Urothelium cell line (cell line): ENCODE measurements around the gene DIP2B.
A peak's percentile ranks its signal among the peaks of the same experiment; 100 is the strongest.
"Not testable (repeated sequence)": the region's sequence is repeated elsewhere in the genome, so short reads cannot be mapped to it uniquely, and the experiment has no call there.

Experiments
- DNase-seq: peaks from one replicate; pipeline ENCODE4 v3.0.0; 2011; ENCODE audit warnings: low spot score, mixed read lengths
- FAIRE-seq: peaks from 2 replicates; lab custom pipeline; 2011; peaks lifted over from hg19 to GRCh38; lab: Jason Lieb, UNC

Gene DIP2B

GRCh38 chr12:50517421-50518048 lies 12.8 kb downstream of the DIP2B start:
- FAIRE-seq (no peak), DNase-seq (no peak)

DNA sequence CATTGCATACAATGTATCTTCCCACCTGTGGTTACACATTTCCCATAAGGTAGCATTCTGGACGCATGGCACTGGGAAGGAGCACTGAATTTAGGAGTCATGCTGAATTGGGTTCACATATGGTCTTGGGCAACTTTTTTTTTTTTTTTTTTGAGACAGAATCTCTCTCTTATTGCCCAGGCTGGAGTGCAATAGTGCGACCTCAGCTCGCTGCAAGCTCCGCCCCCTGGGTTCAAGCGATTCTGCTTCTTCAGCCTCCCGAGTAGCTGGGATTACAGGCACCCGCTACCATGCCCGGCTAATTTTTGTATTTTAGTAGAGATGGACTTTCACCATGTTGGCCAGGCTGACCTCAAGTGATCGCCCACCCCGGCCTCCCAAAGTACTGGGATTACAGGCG lies 13.3 kb downstream of the DIP2B start:
- DNase-seq (no peak), FAIRE-seq (no peak)

- no peak for DNase-seq
- no peak for FAIRE-seq
Observed at GRCh38 chr12:50519353-50519752, 14.6 kb downstream of the DIP2B start.

GRCh38 chr12:50520416-50521207 lies 15.8 kb downstream of the DIP2B start:
- DNase-seq (no peak), FAIRE-seq (no peak)

DNA sequence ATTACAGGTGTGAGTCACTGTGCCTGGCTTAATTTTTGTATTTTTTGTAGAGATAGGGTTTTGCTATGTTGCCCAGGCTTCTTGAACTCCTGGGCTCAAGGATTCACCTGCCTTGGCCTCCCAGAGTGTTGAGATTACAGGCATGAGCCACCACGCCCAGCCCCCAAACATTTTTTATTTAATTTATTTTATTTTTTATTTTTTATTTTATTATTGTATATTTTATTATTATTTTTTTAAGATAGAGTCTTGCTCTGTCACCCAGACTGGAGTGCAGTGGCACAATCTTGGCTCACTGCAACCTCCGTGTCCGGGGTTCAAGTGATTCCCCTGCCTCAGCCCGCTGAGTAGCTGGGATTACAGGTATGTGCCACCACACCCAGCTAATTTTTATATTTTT lies 17.0 kb downstream of the DIP2B start:
- not testable (repeated sequence) for FAIRE-seq, DNase-seq

- DNase-seq (no peak), FAIRE-seq (no peak)
Observed at GRCh38 chr12:50523772-50524171, 19.0 kb downstream of the DIP2B start.

GRCh38 chr12:50524621-50525020 lies 19.8 kb downstream of the DIP2B start:
- FAIRE-seq: no peak
- DNase-seq: no peak

GRCh38 chr12:50525422-50525821 lies 20.6 kb downstream of the DIP2B start:
- FAIRE-seq: no peak

DNA sequence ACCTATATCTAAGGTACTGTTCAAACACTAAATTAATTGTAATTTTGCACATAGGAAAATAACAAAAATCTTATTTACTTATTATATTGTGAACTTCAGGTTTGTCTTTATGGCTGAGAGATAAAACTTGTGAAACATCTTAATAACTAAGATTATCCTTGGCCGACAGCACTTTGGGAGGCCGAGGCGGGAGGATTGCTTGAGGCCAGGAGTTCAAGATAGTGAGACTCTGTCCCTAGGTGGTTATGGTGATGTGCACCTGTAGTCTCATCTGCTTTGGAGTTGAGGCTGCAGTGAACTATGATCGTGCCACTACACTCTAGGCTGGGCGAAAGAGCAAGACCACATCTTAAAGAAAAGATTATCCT lies 22.6 kb downstream of the DIP2B start:
- DNase-seq: no peak
- no peak for FAIRE-seq

More at GRCh38 chr12:50525422-50525821, 20.6 kb downstream of the DIP2B start:
- no peak for DNase-seq

- DNase-seq (no peak), FAIRE-seq (no peak)
Observed at GRCh38 chr12:50528800-50529199, 24.0 kb downstream of the DIP2B start.

- no peak for DNase-seq
- no peak for FAIRE-seq
Observed at GRCh38 chr12:50529345-50529744, 24.6 kb downstream of the DIP2B start.

DNA sequence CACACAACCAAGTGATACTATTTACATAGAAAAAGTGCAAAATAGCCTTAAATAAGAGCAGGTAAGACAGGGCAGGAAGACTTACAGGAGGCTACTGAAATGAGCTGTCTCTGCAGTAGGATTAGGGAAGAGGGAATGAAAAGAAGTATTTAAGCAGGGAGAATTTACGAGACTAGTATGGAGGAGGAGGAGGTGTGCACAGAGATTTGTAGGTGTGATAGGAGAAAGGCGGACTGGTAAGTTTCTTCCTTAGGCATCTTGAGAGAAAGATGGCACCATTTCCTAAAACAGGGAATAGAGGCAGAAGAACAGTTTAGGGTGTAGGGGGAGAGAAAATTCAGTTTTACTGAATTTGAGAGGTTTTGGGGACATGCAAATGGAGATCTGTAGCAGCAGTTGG lies 25.7 kb downstream of the DIP2B start:
- no peak for FAIRE-seq
- DNase-seq: no peak

DNA sequence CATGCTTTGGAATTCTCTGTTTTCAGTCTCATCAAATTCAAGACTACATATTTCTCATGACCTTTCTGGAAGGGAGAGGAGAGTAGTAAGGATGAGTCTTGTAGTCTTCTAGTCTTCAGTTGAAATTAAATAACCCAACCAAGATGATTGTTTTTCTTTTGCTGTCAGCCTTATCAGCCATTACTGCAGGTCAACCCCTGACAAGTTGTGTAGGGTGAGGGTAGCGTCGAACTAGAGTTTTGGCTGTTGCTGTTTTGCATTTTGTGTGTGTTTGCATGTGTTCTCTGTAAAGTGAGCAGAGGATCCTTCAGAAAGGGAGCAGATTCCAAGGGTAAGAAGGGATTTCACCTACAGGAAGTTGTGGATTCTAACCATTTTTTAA lies 28.4 kb downstream of the DIP2B start:
- no peak for DNase-seq
- FAIRE-seq: no peak

- FAIRE-seq (no peak), DNase-seq (no peak)
Observed at GRCh38 chr12:50533971-50534370, 29.2 kb downstream of the DIP2B start.

- FAIRE-seq (no peak), DNase-seq (no peak)
Observed at GRCh38 chr12:50536831-50537537, 32.2 kb downstream of the DIP2B start.

- DNase-seq: peak; percentile 36
- FAIRE-seq: no peak
Observed at GRCh38 chr12:50537538-50537919, 32.7 kb downstream of the DIP2B start.

GRCh38 chr12:50538182-50538581 lies 33.4 kb downstream of the DIP2B start:
- DNase-seq: no peak
- no peak for FAIRE-seq

DNA sequence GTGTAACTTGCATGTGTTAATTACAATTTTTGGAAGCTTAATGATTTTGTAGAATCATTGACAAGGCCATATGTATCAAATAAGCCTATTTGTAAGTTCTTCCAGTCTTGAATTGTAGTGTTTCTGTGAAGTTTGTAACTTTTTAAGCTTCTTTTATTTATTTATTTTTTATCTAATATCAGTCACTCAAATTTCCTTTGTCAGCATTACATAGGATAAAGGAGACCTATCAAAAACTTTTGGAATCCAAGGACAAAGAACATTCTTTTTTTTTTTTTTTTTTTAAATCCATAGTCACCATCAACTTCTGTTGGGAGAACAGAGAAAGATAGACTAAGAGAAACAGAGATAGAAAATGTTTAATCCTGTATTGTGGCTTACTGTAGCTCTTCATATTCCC lies 36.4 kb downstream of the DIP2B start:
- FAIRE-seq (no peak), DNase-seq (no peak)

DNA sequence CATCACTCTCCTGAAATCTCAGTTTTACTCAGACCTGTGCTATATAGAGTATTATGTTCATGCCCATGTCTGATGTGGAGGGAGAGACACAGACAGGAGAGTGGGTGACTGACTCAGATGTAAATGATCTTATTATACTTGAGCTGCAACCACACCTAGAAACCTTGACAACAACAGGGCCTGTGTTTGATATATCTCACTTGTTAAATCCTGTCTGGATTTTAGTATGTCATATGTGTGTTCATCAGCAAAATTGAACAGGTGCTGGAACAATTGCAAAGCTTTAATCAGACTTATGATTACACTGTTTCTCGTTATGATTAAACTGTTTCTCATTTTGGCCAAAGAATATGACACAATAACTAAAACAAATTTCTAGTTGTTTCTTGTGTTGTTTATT lies 37.7 kb downstream of the DIP2B start:
- peak; percentile 30 for DNase-seq

GRCh38 chr12:50543188-50543587 lies 38.4 kb downstream of the DIP2B start:
- DNase-seq, FAIRE-seq: not testable (repeated sequence)

More for the DNA sequence above, 37.7 kb downstream of the DIP2B start:
- no peak for FAIRE-seq

DNA sequence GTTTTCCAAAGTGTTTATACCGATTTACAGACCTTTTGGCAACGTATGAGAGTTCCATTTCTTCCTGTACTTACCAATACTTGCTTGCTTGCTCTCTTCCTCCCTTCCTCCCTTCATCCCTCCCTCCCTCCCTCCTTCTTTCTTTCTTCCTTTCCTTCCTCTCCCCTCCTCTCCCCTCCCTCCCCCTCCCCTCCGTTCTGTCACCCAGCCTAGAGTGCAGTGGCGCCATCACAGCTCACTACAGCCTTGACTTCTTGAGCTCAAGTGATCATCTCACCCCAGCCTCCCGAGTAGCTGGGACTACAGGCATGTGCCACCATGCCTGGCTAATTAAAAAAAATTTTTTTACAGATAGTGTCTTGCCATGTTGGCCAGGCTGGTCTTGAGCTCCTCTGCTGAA lies 40.4 kb downstream of the DIP2B start:
- DNase-seq: no peak
- FAIRE-seq: no peak

- DNase-seq (no peak), FAIRE-seq (no peak)
Observed at GRCh38 chr12:50545786-50546185, 41.0 kb downstream of the DIP2B start.
